Skeletal muscle tissue (tissue), 4 donors: Measurements from ENCODE around the gene OCA2. TPM values are rescaled to one million over a fixed set of nuclear protein-coding genes. Genes with fewer than 3 reads are reported as not detected.

ENCODE experiments used
- H3K27ac ChIP-seq: one replicate; pipeline ENCODE4 v1.7.0; 2013; ENCODE audit warnings: mild to moderate bottlenecking, low read depth, low read length, inconsistent platforms
- H3K27me3 ChIP-seq, 3 donors: one replicate each; pipeline ENCODE4 v1.7.0; 2013; ENCODE audit warnings: low read length in 3 of 3; ENCODE audit not compliant: control insufficient read depth in 3 of 3, insufficient read depth in 3 of 3
- H3K36me3 ChIP-seq, 3 donors: one replicate each; pipeline ENCODE4 v1.7.0; 2013; ENCODE audit warnings: low read length in 3 of 3; ENCODE audit not compliant: control insufficient read depth in 3 of 3, insufficient read depth in 3 of 3
- H3K4me1 ChIP-seq, 3 donors: one replicate each; pipeline ENCODE4 v1.7.0; 2013; ENCODE audit warnings: low read length in 3 of 3, mild to moderate bottlenecking in 3 of 3; ENCODE audit not compliant: control insufficient read depth in 3 of 3, insufficient read depth in 3 of 3
- H3K4me3 ChIP-seq, 3 donors: one replicate each; pipeline ENCODE4 v1.7.0; 2013; ENCODE audit warnings: low read length in 3 of 3
- H3K9ac ChIP-seq, 3 donors: one replicate each; pipeline ENCODE4 v1.7.0; 2013; ENCODE audit warnings: low read length in 3 of 3, mild to moderate bottlenecking in 3 of 3, moderate library complexity in 2 of 3, low read depth in 1 of 3
- H3K9me3 ChIP-seq, 3 donors: one replicate each; pipeline ENCODE4 v1.7.0; 2013; ENCODE audit warnings: low read length in 3 of 3; ENCODE audit not compliant: control insufficient read depth in 3 of 3
- total RNA-seq: library from RNA; depleted of rRNA; stranded (reverse); fragments of >200 nt; gene quantifications from one replicate; pipeline ENCODE4 v1.2.3, GENCODE V29; 2014
- donor health status: Osteomylitis.

Gene OCA2
- total RNA-seq, 1 donor from 2014 or later = 5.7 TPM

- Histone ChIP-seq H3K36me3 (no peaks in the 10 kb centered on the region), H3K9ac (no peak overlapping the region), H3K27me3 (peaks cover 0 to 3% (median 0%) of the 10 kb centered on the region in 3 donors), H3K27ac (no peak overlapping the region), H3K4me3 (no peak overlapping the region), H3K4me1 (no peaks in the 10 kb centered on the region), H3K9me3 (peaks cover 0 to 2% (median 0%) of the 10 kb centered on the region in 3 donors)
Observed at GRCh38 chr15:27903405-27903804, 195.7 kb downstream of the OCA2 start.

- H3K4me3 ChIP-seq = no peak overlapping the region
- H3K4me1 ChIP-seq = no peaks in the 10 kb centered on the region
- H3K36me3 ChIP-seq = no peaks in the 10 kb centered on the region
- no peak overlapping the region for H3K27ac ChIP-seq
- peaks cover 0 to 2% (median 0%) of the 10 kb centered on the region in 3 donors for H3K9me3 ChIP-seq
- no peak overlapping the region for H3K9ac ChIP-seq
- peaks cover 0 to 3% (median 0%) of the 10 kb centered on the region in 3 donors for H3K27me3 ChIP-seq
Observed at GRCh38 chr15:27902680-27903385, 196.3 kb downstream of the OCA2 start.

GRCh38 chr15:27899583-27900285, 199.4 kb downstream of the OCA2 start:
- no peak overlapping the region for H3K9ac ChIP-seq
- peaks cover 0 to 3% (median 0%) of the 10 kb centered on the region in 3 donors for H3K27me3 ChIP-seq
- H3K4me1 ChIP-seq = no peaks in the 10 kb centered on the region
- H3K36me3 ChIP-seq = no peaks in the 10 kb centered on the region
- H3K27ac ChIP-seq = no peak overlapping the region
- H3K9me3 ChIP-seq = peaks cover 0 to 3% (median 2%) of the 10 kb centered on the region in 3 donors
- H3K4me3 ChIP-seq = no peak overlapping the region

GRCh38 chr15:27897481-27897880, 201.6 kb downstream of the OCA2 start:
- no peak overlapping the region for H3K4me3 ChIP-seq
- peaks cover 0 to 3% (median 0%) of the 10 kb centered on the region in 3 donors for H3K27me3 ChIP-seq
- H3K36me3 ChIP-seq = no peaks in the 10 kb centered on the region
- H3K4me1 ChIP-seq = no peaks in the 10 kb centered on the region
- H3K27ac ChIP-seq = no peak overlapping the region
- H3K9me3 ChIP-seq = peaks cover 0 to 6% (median 4%) of the 10 kb centered on the region in 3 donors
- no peak overlapping the region for H3K9ac ChIP-seq

- no peaks in the 10 kb centered on the region for H3K27me3 ChIP-seq
- no peak overlapping the region for H3K4me3 ChIP-seq
- H3K4me1 ChIP-seq = no peaks in the 10 kb centered on the region
- no peaks in the 10 kb centered on the region for H3K36me3 ChIP-seq
- H3K27ac ChIP-seq = no peak overlapping the region
- H3K9ac ChIP-seq = no peak overlapping the region
- peaks cover 0 to 8% (median 6%) of the 10 kb centered on the region in 3 donors for H3K9me3 ChIP-seq
Observed at GRCh38 chr15:27894645-27895044, 204.5 kb downstream of the OCA2 start.

- Histone ChIP-seq H3K4me1 (no peaks in the 10 kb centered on the region), H3K4me3 (no peak overlapping the region), H3K27ac (no peak overlapping the region), H3K36me3 (no peaks in the 10 kb centered on the region), H3K27me3 (no peaks in the 10 kb centered on the region), H3K9me3 (peaks cover 0 to 4% (median 2%) of the 10 kb centered on the region in 3 donors), H3K9ac (no peak overlapping the region)
Observed at GRCh38 chr15:27889258-27889657, 209.9 kb downstream of the OCA2 start.

GRCh38 chr15:27885201-27885600, 213.9 kb downstream of the OCA2 start:
- no peaks in the 10 kb centered on the region for H3K4me1 ChIP-seq
- no peaks in the 10 kb centered on the region for H3K27me3 ChIP-seq
- H3K36me3 ChIP-seq = no peaks in the 10 kb centered on the region
- H3K27ac ChIP-seq = no peak overlapping the region
- H3K9ac ChIP-seq = no peak overlapping the region
- H3K9me3 ChIP-seq = peaks cover 0 to 7% (median 2%) of the 10 kb centered on the region in 3 donors
- H3K4me3 ChIP-seq = no peak overlapping the region

GRCh38 chr15:27884726-27885125, 214.4 kb downstream of the OCA2 start:
- no peak overlapping the region for H3K27ac ChIP-seq
- peaks cover 0 to 6% (median 2%) of the 10 kb centered on the region in 3 donors for H3K9me3 ChIP-seq

GRCh38 chr15:27878841-27879240, 220.3 kb downstream of the OCA2 start:
- Histone ChIP-seq H3K27me3 (no peaks in the 10 kb centered on the region), H3K9me3 (peaks cover 0 to 3% (median 2%) of the 10 kb centered on the region in 3 donors), H3K4me3 (no peak overlapping the region), H3K36me3 (no peaks in the 10 kb centered on the region), H3K9ac (no peak overlapping the region), H3K27ac (no peak overlapping the region), H3K4me1 (no peaks in the 10 kb centered on the region)

More at GRCh38 chr15:27884726-27885125, 214.4 kb downstream of the OCA2 start:
- H3K36me3 ChIP-seq = no peaks in the 10 kb centered on the region
- no peak overlapping the region for H3K9ac ChIP-seq
- H3K27me3 ChIP-seq = no peaks in the 10 kb centered on the region
- H3K4me3 ChIP-seq = no peak overlapping the region
- H3K4me1 ChIP-seq = no peaks in the 10 kb centered on the region

GRCh38 chr15:27873828-27874227, 225.3 kb downstream of the OCA2 start:
- peaks cover 0 to 3% (median 0%) of the 10 kb centered on the region in 3 donors for H3K4me1 ChIP-seq

More at GRCh38 chr15:27873828-27874227, 225.3 kb downstream of the OCA2 start:
- Histone ChIP-seq H3K27me3 (peaks cover 0 to 8% (median 0%) of the 10 kb centered on the region in 3 donors), H3K36me3 (no peaks in the 10 kb centered on the region), H3K9me3 (no peaks in the 10 kb centered on the region), H3K27ac (no peak overlapping the region), H3K4me3 (no peak overlapping the region), H3K9ac (no peak overlapping the region)
